ENCODE data around the gene RBM8A.

DNA sequence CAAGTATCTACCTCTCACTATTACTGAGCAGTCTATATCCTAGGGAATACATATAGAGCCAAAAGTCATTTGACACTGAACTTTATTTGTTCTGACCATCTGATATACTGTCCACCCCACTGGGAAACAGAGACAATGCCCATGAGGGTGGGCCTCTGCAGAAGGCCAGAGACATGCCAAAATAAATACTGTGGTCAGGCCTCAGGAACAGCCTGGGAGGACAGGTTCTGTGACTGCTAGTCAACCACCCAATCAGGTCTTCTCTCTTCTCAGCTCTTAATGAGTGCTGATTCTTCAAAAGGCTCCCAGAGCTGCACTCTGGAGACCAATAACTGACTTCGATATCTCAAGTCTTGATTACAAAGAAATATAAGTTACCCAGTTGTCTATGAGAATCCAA is 36.1 kb downstream of the RBM8A start:
- TF ChIP-seq TRIM28 (IDR thresholded peaks at IDR 0.05) (no peak), DPF2 (IDR thresholded peaks at IDR 0.05) (no peak), MCM2 (IDR thresholded peaks at IDR 0.05; ENCODE audit: low read depth) (no peak), ZNF696 (CRISPR knock-in tag; conservative IDR thresholded peaks at IDR 0.05) (no peak), CREB1 (IDR thresholded peaks at IDR 0.05) (no peak), CREB1 (CRISPR knock-in tag; IDR thresholded peaks at IDR 0.05) (no peak), CTCF (IDR thresholded peaks at IDR 0.05 in 2 of 3, conservative IDR thresholded peaks at IDR 0.05 in 1 of 3; ENCODE audit: insufficient read depth in 2 of 3, low read depth in 1 of 3, low read length in 3 of 3) (no peak), ZC3H11A (IDR thresholded peaks at IDR 0.05; ENCODE audit: low read depth, low read length) (no peak)
- TF ChIP-seq, protein P1, sequence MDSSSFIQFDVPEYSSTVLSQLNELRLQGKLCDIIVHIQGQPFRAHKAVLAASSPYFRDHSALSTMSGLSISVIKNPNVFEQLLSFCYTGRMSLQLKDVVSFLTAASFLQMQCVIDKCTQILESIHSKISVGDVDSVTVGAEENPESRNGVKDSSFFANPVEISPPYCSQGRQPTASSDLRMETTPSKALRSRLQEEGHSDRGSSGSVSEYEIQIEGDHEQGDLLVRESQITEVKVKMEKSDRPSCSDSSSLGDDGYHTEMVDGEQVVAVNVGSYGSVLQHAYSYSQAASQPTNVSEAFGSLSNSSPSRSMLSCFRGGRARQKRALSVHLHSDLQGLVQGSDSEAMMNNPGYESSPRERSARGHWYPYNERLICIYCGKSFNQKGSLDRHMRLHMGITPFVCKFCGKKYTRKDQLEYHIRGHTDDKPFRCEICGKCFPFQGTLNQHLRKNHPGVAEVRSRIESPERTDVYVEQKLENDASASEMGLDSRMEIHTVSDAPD (CRISPR knock-in tag; IDR thresholded peaks at IDR 0.05): no peak

All from K562 (cell line).